ENCODE measurements around the gene COX20.

COX20 gene

DNA sequence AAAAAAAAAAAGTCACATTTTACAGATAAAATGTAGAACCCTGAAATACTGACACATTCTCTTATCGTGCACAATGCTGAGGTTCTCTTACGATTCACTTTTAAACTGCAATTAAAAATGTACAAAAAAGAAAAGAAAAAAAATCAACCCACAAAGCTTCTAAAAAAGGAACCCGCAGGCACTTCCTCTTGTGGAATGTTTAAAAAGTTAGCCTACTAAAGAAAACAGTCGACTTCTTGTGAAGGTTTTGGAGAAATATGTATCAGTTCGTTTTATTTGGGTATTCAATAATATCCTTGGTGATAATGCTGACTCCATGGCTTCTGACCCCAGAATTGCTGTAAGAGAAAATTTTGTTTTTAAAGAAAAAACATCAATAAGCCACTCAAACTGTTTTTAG, 18.7 kb downstream of the COX20 start:
- DNase-seq, result no peak

DNA sequence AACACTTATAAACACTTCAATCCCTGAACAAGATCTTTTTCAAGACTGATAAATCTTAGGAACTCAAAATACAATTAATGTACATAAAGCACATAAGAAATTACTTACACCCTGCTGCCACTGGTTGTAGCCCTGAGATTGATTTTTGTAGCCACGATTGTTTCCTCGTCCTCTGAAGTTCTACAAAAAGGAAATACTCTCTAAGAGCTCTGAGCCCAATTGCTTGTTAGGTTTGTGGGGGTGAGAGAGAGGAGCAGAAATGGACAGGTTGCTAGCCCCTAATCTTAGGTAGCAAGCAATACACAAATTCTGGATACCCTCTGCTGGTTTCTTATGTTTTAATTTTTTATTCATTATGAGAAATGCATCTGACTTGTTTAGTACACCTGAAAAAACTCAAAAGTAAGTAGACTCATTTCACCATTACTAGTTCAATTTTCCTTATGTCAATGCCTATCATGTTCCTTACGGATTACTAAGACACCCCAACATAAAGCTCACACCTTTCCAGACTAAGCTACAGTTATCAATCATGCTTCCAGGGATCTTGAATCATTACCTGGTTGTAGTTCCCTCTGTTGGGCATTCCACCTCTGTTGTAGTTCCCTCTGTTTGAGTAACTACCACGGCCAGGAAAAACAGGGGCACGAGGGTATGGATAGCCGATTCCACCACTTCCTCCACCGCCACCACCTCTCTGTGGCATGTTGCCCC, 19.6 kb downstream of the COX20 start:
- DNase-seq, result no peak

DNA sequence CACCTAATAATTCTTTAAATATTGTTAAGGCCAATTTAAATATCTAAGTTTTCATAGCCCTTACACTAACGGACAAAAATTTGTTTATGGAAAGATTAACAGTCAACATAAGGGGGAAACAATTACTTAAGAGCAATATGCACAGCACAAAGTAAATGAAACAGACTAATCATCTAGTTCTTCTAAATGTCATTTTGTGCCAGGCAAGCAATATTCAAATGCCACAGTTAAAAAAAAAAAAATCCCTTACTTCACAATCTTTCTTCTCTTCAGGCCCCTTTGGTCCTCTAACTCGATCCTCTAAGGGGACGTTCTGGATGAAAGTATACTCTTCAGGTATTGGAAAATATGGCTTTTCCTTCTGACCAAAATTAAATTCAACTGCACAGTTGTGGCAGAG, 22.3 kb downstream of the COX20 start:
- no peak for DNase-seq

DNA sequence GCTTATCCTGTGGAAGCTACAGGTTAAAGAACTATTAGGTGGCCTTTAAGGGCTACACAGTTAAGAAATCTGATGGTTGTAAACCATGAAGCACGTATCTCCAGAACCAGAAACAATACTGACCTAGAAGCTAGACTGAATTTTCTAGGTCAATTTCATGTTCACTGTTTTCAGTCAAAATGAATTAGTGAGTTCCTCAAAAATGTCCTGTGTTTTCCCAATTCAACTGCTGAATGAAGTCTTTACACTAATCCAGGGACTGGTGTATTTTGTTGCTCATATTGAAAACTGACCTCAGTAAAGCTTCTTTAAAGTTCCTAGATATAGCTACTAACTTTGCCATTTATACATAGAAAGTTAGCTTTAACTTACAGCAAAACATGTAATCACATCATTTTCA, 22.9 kb downstream of the COX20 start:
- no peak for DNase-seq

DNA sequence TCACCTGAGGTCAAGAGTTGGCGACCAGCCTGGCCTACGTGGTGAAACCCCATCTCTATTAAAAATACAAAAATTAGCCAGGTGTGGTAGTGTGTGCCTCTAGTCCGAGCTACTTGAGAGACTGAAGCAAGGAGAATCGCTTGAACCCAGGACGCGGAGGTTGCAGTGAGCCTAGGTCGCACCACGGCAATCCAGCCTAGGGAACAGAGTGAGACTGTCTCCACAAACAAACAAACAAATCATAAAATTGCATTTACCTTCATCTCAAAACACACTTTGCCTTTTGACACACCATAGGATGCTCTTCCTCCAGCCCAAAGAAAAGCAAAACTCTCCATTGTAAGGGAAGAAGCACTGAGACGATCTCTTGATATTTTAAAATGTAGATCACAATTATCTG, 24.6 kb downstream of the COX20 start:
- DNase-seq, result no peak

DNA sequence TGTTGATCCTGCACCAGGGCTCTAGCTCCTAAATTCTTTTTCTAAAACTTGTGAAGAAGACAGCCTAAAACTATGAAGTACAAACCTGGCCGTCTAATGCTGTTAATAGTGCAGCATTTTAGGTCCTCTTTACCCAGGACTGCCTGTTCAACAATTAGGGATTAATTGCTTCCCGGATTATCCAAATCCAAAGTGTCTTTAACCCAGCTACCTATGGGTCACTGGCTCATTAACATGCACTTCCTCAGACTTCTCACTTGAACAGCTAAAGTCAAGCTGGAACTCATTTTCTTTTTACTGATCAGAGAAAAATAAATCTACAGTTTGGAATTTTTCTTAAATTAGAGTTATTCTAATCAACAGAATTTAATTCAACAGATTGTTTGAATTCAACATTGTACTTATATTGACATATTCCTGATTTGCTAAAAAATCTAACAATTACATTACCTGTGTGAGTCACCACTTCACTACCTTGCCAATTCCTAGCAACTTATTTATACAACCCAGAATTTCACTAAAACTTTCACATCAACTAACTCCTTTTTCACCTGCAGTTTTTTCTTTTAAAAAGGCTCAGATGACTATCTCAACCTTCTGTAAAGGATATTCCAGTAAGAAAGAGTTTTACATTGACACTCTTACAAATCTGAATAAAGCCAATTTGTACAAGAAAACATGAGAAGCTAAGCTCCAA, 25.6 kb downstream of the COX20 start:
- no peak for DNase-seq

DNA sequence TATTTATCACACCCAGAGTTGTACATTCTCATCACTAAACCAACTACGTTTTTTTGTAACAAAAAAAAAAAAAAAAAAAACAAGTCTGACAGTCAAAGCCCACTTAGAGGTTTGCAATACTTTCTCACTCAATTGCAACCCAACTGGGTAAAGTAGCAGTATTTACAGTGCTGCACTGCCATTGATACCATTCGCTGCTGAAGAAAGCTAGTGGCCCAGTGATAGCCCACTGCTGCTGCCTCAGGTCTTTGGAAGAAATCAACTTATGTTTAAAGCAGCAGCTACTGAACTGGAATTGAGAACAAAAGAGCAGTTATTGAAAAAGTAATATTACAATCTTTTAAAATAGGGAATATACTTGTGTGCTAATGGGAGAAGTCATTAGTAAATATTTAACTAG, 26.2 kb downstream of the COX20 start:
- no peak for DNase-seq

DNA sequence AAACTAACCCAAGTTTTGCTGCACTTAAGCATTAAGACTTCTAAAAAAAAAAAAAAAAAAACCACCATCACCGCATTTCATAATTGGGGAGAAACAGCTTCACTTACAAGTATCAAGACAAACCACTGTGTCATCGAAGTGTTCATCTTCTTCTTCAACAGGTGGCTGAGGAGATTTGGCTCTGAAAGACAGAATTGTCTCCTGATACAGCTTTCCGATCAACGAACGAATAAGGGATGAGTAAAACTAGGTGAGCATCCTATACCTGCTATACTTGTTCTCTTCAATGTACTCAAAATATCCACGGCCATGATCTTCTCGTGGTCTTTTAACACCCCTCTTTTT, 26.9 kb downstream of the COX20 start:
- no peak for DNase-seq

DNA sequence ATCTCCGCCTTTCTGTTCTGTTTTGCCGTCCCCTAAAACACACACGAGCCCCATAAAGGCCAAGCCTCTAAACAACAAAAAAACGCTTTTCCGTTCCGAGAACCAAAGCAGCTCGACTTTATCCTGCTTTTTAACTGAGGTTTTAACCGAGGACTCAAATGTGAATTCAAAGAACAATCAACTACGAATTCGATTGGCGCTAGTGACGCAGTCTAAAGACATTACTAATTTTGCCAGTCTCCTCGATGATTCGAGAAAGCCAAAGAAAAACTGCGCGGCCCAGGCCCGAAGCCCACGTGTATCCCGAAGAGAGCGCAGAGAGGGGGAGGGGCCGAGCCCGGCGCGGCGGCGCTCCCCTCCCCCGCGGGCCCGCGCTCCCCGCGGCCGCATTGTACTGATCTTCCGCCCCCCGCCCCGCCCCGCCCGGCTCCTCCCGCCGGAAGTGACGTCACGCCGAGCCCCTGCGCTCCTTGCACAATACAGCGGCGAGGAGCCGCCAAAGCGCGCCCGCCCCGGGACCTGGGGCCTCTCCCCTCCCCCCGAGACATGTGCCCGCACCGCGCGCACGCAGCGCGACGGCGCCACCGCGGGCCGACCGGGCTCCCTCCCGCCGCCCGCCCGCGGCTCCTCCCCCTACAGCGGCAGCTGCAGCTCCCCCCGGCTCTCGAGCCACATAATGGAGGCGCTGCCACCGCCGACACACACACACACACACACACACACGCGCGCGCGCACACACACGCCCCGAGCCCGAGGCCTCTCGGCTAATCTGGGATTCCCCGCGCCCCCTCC, 27.4 kb downstream of the COX20 start:
- DNase-seq, result peak; percentile 94

DNA sequence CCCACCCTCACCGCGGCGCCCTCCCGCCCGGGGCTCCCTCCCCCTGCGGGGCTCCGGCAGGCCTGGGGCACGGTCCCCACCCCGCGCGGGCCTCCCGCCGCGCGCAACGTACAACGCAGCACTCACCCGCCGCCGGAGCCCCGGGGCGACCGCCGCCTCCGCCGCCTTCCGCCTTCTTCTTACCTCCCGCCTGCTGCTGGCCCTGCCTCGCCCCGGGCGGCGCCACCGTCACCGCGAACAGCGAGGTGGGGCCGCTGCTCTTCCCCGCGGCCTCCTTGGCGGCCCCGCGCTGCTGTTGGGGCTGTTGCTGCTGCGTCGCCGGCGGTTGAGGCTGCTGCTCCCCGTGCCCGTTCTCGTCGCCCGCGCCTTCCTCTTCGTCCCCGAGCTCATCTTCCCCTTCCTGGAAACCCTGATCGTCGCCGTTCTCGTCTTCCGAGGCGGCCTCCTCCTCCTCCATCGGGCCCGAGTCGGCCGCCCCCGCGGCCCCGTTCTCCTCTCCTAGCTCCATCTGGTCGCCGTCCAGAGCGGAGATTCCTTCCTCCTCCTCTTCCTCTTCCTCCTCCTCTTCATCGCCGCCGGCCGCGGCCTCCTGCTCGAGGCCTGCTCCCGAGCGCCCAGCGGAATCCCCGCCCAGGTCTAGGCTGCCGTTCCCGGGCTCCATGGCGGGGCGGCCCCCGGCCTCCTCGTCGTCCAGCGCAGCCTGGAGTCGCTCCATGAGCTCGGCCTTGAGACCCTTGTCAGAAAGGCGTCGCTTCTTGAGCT, 28.2 kb downstream of the COX20 start:
- DNase-seq, result peak; percentile 40

DNA sequence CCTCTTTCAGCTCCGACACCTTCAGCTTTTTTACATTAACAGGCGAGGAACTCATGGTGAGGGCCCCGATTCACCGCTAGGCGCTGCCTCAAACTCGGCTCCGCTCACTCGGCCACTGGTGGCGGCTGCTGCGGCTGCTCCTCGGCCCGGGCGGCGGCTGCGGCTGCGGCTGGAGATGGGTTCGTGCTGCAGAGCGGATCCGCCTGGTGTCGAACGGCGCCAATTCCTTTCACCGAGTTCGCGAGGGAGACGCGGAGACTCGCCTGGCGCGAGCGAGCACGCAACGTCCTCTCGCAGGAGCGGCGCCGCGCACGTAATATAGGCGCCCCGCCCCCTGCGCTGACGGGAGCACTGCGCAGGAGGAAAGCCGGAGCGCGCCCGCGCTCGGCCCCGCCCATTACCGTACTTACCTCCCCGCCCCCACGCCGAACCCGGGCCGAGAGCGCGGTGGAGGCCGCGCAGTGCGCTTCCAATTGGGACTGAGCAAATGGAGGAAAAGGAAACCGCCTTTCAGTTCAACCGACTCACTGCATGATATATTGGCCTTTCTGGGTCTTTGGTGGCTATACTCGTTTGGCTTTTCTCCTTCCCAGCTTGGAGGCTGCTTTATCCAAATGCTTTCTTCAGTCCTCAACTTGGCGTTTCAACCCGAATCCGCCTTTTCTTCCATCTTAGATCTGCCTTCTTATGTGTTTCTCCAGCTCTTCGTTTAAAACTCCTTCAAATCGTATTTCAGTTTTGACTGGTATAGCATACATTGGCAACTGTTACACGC, 29.0 kb downstream of the COX20 start, which contains the start of gene HNRNPU:
Gene HNRNPU, minus strand, starts transcription at position 291 of the 775 bp plus-strand sequence. Its CDS starts 236 bp downstream, at position 55.
- DNase-seq, result peak; percentile 96

DNA sequence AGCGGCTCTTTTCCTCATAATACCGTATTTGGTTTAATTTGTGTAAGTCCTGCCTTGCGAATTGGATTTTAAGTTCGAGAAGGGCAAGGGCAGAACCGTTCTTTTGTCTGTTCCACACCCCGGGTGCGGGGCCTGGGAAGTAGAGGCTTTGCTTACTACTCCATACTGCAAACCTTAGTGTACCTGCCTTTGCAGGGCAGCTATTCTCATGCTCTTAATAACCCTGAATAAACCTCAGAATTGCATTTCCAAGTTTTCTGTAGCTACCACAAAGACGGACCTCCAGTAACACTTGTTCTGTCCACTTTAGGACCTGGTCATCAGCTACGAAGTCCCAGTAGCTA, 29.5 kb downstream of the COX20 start:
- DNase-seq, result peak; percentile 21

DNA sequence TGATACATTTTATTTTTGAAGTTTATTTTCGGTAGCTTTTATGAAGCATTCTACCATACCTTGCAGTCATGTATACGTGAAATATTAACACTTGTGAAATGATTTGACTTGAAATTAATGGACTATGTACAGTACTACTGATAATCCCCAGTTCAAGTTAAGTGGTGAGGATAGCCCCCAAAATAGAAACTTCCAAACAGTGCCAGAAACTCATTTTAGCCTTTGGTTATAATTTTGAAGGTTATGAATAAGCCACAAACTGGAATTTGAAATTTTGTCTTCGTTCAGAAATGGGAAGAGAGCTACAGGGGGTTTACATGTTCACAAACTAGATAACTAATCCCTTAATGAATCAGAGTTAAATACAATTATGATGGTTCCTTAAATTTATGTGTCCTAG, 30.4 kb downstream of the COX20 start:
- DNase-seq, result no peak

DNA sequence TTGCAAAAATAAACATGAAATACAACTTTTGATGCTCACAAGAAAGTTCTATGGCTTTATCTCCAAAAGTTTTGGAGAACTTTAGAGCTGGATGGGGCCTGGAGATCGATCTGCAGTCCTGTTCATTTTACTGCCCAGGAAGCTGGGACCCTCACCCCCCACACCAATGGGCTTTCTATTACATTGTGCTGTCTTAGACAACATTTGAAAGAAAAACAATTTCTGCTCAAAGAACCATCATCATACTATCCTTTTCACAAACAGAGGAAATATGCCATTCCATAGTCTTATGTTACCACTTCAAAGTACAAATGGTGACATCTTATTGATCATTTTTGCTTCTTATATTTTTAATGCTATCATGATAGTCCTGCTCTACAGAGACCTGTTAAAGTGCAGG, 30.9 kb downstream of the COX20 start:
- no peak for DNase-seq

DNA sequence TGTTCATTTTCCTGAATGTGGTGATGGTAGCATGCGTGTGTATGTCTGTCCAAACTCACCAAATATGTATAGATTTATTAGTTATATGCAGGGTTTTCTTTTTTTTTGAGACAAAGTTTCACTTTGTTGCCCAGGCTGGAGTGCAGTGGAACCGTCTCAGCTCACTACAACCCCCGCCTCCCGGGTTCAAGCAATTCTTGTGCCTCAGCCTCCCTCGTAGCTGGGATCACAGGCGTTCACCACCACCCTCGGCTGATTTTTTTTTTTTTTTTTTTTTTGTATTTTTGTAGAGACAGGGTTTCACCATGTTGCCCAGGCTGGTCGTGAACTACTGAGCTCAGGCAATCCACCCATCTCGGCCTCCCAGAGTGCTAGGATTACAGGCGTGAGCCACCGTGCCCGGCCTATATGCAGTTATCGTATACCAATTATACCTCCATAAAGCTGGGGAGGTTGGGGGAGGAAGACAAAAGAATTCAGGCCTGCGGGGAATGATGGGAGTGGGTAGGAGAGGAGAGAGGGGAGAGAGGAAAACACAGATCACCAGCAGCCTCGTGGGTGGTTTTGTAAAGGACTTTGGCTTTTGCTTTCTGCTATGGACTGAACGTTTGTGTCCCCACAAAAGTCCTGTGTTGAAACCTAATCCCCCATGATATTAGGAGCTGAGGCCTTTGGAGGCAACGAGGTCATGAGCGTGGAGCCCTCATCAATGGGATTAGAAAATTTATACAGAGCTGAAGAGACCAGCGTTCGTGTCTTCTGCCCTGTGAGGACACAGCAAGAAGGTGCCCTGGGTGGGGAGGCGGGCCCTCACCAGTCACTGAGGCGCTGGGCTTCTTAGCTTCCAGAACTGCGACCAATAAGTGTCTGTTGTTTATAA, 33.3 kb downstream of the COX20 start:
- no peak for DNase-seq

DNA sequence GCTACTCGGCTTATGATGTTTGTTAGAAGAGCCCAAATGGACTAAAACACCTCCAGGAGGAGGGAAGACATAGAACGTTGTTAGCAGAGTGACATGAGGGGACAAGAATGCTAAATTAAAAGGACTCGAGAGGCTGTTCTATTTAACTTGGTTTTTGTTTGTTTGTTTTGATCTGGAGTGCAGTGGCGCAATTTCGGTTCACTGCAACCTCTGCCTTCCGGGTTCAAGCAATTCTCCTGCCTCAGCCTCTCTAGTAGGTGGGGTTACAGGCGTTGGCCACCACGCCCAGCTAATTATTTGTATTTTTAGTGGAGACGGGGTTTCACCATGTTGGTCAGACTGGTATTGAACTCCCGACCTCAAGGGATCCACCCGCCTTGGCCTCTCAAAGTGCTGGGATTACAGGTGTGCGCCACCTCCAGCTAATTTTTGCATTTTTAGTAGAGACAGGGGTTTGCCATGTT, 33.9 kb downstream of the COX20 start:
- DNase-seq, result no peak

DNA sequence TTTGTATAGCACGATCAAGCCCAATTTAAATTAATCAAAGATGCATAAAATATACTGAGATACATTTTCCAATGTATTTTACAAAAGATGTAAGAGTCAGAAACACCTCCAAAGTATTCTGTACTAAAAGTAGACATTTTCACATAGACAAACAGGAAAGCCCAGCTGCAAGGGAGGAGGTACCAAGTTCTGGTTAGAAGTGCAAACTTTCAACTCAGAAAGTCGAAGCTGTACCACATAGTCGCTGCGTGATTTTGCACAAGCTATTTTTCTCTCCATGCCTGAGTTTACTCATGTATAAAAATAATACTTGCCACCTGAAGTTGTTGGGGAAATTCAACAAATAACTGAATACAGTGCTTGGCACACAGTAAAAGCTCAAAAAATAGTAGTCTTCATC, 34.5 kb downstream of the COX20 start:
- no peak for DNase-seq

DNA sequence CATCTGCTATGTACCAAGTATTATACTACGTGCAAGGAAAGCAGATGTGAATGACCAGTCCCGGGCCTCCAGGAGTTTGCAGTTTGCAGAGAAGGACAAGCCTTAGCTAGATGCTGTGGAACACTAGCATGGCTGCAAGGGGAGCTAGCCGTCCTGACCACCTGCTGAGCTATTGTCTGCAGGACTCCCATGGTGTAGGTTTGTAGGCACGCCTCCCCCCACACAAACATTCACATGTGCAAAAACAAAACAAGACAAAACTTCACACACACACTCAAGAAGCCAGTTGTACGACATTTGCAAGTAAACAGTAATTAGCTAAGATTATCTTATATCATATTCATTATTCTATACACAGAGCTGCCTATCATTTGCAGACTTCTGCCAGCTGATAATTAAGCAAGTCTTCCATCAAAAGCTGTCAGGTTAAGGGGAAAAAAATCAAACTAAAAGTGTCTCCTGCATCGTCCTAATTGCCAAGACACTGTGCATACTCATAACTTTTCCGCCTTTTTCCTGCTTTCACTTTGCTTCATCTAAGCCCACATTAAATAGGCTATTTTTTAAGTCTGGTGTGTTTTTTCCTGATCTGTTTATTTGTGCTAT, 39.6 kb downstream of the COX20 start:
- DNase-seq, result no peak

DNA sequence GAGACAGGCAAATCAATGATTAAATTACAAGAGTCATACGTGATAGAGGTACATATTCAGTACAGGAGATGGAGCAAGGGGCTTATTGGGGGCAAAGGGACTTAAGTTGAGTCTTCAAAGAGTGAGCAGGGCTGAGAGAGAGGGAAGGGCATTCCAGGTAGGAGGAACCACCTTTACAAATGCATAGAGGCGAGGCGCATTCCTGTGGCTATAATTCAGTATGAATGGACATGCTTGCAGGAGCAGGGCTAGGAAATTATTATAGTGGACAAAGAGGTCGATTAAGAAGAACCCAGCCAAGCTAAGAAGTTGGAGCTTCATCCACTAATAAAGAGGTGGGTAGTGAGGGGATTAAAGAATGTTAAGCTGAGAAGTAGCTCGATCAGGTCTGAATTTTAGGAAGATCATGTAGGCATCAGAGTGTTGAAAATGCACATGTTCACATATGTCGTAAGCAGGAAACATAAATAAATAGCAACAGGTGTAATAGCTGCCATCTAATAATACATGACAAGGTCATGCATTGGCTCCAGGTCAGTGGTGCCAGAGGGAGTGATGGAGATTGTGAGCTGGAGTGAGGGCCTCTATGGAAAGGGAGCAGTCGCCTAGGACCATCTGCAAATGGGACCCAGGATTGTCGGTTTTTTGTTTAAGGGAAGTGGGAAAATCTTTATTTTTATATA, 40.9 kb downstream of the COX20 start:
- no peak for DNase-seq

DNA sequence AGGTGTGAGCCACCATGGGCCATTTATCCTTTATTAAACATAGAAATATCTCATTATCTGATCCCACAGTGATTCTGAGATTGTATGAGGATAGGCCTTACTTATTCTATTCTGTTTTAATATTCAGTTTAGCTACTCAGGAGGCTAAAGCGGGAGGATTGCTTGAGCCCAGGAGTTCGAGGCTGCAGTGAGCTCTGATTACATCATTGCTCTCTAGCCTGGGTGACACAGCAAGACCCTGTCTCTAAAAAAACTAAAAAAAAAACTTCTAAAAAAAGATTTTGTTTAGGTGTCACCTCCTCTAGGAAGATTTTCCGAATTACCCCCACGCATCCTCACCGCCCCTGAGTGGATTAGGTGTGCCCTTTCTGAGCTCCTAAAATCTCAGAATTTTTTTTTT, 43.2 kb downstream of the COX20 start:
- no peak for DNase-seq
